Measurements from ENCODE around the gene TFR2.

TFR2 gene

GRCh38 chr7:100580466-100581283 is 60.7 kb downstream of the TFR2 start:
- H3K27ac ChIP-seq, result no peak overlapping the region
- TF ChIP-seq ZFX (IDR thresholded peaks at IDR 0.05), result no peak
- TF ChIP-seq, protein P1, sequence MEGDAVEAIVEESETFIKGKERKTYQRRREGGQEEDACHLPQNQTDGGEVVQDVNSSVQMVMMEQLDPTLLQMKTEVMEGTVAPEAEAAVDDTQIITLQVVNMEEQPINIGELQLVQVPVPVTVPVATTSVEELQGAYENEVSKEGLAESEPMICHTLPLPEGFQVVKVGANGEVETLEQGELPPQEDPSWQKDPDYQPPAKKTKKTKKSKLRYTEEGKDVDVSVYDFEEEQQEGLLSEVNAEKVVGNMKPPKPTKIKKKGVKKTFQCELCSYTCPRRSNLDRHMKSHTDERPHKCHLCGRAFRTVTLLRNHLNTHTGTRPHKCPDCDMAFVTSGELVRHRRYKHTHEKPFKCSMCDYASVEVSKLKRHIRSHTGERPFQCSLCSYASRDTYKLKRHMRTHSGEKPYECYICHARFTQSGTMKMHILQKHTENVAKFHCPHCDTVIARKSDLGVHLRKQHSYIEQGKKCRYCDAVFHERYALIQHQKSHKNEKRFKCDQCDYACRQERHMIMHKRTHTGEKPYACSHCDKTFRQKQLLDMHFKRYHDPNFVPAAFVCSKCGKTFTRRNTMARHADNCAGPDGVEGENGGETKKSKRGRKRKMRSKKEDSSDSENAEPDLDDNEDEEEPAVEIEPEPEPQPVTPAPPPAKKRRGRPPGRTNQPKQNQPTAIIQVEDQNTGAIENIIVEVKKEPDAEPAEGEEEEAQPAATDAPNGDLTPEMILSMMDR (conservative IDR thresholded peaks at IDR 0.05), result no peak

DNA sequence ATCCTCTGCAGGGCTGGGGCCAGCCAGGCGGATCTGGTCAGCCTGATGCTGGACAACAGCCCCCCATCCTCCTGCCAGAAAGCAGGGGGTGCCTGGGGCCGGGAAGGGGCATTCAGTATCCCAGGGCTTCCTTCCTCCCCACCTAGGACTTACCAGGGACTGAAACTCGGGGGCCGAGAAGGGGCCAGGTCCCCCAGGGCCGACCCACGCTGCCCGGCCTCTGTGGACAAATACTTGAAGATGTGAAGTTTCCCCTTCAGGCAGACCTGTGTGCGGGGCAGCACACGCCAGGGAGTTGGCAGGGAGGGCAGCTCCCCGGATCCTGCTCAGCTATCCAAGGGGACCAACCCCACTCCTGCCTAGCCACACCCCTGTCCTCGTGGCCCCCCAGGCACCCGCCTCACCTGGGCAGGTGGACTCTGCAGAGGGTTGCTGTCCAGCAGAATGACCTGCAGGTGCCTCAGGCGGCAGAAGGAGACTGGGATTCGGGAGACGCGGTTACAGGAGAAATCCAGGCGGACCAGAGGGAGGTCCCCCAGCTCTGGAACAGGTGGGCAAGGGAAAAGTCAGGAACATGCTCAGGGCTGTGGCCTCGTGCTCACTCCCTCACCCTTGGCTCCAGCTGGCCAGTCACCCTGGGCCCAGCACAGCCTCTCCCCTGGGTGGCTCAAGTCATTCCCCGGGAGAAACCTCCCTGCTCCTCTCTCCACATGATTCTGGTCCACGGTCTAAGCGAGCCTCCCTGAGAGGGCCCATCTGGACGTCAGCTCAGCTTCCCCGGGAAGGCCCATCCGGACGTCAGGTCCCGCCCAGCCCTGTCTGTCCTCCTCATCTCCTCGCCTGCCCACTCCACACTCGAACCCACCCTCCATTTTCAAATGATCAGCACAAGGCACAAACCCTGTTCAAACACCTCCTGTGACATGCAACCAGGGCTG is 62.8 kb downstream of the TFR2 start:
- TF ChIP-seq ZFX (IDR thresholded peaks at IDR 0.05), result no peak
- TF ChIP-seq, protein P1 (conservative IDR thresholded peaks at IDR 0.05), result no peak
- H3K27ac ChIP-seq, result no peak overlapping the region

DNA sequence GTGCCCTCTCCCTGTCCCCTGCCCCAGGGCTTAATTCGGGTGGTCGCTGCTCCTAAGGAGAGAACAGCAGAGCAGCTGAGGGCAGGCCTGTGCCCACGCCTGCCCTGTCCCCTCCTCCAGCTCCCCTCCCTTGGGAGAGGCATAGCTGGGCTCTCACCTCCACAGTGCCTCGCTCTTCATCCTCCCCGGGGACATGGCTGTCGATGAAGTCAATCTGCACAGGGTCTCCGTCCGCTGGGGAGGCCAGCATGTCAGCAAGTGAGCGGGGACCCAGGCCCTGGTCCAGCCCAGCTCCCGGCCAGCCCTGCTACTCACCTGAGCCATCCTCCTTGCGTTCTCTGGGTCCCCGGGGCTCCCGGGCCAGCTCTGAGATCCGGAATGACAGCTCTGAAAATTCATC is 63.8 kb downstream of the TFR2 start:
- H3K27ac ChIP-seq, result no peak overlapping the region
- TF ChIP-seq ZFX (IDR thresholded peaks at IDR 0.05), result no peak
- TF ChIP-seq, protein P1 (conservative IDR thresholded peaks at IDR 0.05), result no peak

GRCh38 chr7:100577103-100577502 is 64.2 kb downstream of the TFR2 start:
- H3K27ac ChIP-seq, result no peak overlapping the region
- TF ChIP-seq, protein P1 (conservative IDR thresholded peaks at IDR 0.05), result no peak
- no peak for TF ChIP-seq ZFX (IDR thresholded peaks at IDR 0.05)

- no peak for TF ChIP-seq ZFX (IDR thresholded peaks at IDR 0.05)
- TF ChIP-seq, protein P1 (conservative IDR thresholded peaks at IDR 0.05), result no peak
- no peak overlapping the region for H3K27ac ChIP-seq
Measured at GRCh38 chr7:100576384-100576993, 64.9 kb downstream of the TFR2 start.

- no peak for TF ChIP-seq ZFX (IDR thresholded peaks at IDR 0.05)
- TF ChIP-seq, protein P1 (conservative IDR thresholded peaks at IDR 0.05), result no peak
- H3K27ac ChIP-seq, result no peak overlapping the region
Measured at GRCh38 chr7:100575746-100576383, 65.5 kb downstream of the TFR2 start.

Measured in C4-2B (cell line).